Tibial artery (tissue), 4 donors: ENCODE measurements around the gene HSF5.

Experiments used
- DNase-seq, 2 donors: peaks; one replicate each; pipeline ENCODE4 v3.0.0-alpha.2; 2019
- H3K27ac ChIP-seq, 2 donors: fragments of 200-600 bp; sonication (generic) in 1 of 2; 1 replicate in 1 of 2; 2 replicates in 1 of 2; pipeline ENCODE4 v1.5.1; 2018 to 2019; ENCODE audit warnings: mild to moderate bottlenecking in 1 of 2
- H3K27me3 ChIP-seq, 2 donors: fragments of 200-600 bp; sonication (generic) in 1 of 2; one replicate each; pipeline versions ENCODE4 v1.5.1 to v1.6.0; 2016 to 2019
- H3K36me3 ChIP-seq, 3 donors: fragments of 200-600 bp; sonication (generic) in 2 of 3; one replicate each; pipeline ENCODE4 v1.5.1; 2016 to 2019; ENCODE audit warnings: mild to moderate bottlenecking in 2 of 3
- H3K4me1 ChIP-seq, 4 donors: fragments of 200-600 bp; sonication (generic) in 2 of 4; 1 replicate in 3 of 4; 2 replicates in 1 of 4; pipeline ENCODE4 v1.5.1; 2016 to 2019
- H3K4me3 ChIP-seq, 2 donors: fragments of 200-600 bp; sonication (generic) in 1 of 2; 1 replicate in 1 of 2; 2 replicates in 1 of 2; pipeline ENCODE4 v1.5.1; 2018 to 2019; ENCODE audit warnings: mild to moderate bottlenecking in 2 of 2
- H3K9me3 ChIP-seq, 3 donors: fragments of 200-600 bp; sonication (generic) in 1 of 3; one replicate each; pipeline ENCODE4 v1.5.1; 2016 to 2019
- intact Hi-C: fragments of 100-400 bp; cut with DNase I; formaldehyde crosslinking; loops from one replicate; pipeline ENCODE4 v1.15.0; 2023; ENCODE audit warnings: low total_unique reads
- TF ChIP-seq, protein P1 (sequence below), 2 experiments: fragments of 200-600 bp in 1 of 2; fragments of 450-650 bp in 1 of 2; IDR thresholded peaks; one replicate each; pipeline ENCODE4 v1.5.1; 2017 to 2019; ENCODE audit warnings: antibody characterized with exemption in 2 of 2, mild to moderate bottlenecking in 1 of 2, moderate library complexity in 1 of 2

HSF5 gene

DNA sequence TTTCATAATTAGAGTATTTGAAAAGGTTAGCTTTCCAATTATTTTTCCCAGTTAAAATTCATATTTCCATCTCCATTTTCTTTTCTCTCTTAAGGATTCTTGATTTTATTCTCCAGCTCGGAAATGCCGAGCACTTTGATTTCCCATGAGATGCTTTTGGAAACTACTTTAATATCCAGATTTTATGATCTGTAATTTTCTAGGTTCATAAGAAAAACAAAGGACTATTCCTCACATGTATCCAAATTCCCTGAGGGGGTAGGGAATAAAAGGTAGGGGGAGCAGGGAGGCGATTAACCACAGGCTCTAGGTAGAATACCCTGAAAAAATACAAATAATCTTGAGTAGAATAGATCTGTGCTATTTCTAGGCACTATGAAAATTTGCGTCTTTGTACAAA, 71.8 kb downstream of the HSF5 start:
- Histone ChIP-seq H3K9me3 (no peaks in the 10 kb centered on the region), H3K27ac (no peak overlapping the region), H3K4me1 (peaks cover 0 to 10% (median 0%) of the 10 kb centered on the region in 4 donors), H3K4me3 (no peak overlapping the region), H3K36me3 (no peaks in the 10 kb centered on the region), H3K27me3 (no peaks in the 10 kb centered on the region)
- TF ChIP-seq, protein P1, sequence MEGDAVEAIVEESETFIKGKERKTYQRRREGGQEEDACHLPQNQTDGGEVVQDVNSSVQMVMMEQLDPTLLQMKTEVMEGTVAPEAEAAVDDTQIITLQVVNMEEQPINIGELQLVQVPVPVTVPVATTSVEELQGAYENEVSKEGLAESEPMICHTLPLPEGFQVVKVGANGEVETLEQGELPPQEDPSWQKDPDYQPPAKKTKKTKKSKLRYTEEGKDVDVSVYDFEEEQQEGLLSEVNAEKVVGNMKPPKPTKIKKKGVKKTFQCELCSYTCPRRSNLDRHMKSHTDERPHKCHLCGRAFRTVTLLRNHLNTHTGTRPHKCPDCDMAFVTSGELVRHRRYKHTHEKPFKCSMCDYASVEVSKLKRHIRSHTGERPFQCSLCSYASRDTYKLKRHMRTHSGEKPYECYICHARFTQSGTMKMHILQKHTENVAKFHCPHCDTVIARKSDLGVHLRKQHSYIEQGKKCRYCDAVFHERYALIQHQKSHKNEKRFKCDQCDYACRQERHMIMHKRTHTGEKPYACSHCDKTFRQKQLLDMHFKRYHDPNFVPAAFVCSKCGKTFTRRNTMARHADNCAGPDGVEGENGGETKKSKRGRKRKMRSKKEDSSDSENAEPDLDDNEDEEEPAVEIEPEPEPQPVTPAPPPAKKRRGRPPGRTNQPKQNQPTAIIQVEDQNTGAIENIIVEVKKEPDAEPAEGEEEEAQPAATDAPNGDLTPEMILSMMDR (IDR thresholded peaks at IDR 0.05), result no peak
- no peak for DNase-seq
- intact Hi-C loops, result no loop called here

DNA sequence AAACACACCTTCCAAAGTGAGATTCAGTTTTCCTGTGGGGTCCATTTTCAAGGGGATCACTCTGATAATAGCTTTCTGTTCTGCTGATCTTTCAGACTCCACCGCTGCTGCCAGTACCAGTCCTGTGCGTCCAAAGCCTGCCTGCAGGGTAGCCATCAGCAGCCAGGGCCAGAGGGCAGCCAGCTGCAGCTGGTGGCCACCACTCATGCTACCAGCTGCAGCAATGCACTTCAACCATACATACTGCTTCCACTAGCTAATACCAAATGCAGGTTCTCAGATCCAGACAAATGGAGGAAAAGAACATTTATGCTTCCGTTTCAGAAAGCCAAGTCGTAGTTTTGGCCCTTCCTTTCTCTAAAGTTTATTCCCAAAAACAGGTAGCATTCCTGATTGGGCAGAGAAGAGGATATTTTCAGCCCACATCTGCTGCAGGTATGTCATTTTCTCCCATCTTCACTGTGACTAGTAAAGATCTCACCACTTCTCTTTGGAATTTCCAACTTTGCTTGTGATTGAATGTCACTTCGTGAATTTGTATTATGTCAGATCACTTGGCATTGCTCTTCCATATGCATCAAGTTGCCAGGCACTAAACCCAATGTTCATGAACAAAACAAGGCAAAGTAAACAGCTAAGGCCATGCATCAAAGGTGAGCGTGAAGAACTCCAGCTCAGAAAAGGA, 72.7 kb downstream of the HSF5 start:
- intact Hi-C loops, result no loop called here

DNA sequence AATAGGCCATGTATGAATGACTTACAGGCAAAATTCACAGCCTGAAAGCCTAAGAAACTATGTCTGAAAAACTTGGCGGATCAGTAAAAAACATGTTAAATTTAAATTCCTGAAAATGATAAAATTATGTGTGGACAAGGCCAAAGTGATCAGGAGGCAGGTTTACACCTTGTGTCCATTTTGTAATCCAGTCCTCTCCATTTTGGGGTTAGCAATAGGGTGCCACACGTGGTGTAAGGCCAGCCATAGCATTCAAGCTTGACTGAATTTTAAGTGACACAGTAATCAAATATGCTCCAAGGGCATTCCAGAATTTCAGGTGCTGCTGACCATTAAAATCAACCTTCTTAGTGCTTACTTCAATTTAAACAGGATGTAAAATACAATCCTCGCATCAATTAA, 73.6 kb downstream of the HSF5 start:
- H3K9me3 ChIP-seq, result no peaks in the 10 kb centered on the region
- peaks cover 0 to 5% of the 10 kb centered on the region in 2 donors for H3K27me3 ChIP-seq
- intact Hi-C loops, result no loop called here
- no peak for DNase-seq
- peaks cover 0 to 10% (median 0%) of the 10 kb centered on the region in 4 donors for H3K4me1 ChIP-seq
- no peak overlapping the region for H3K4me3 ChIP-seq
- H3K27ac ChIP-seq, result no peak overlapping the region
- TF ChIP-seq, protein P1 (IDR thresholded peaks at IDR 0.05), result no peak
- no peaks in the 10 kb centered on the region for H3K36me3 ChIP-seq

More for the DNA sequence above, 72.7 kb downstream of the HSF5 start:
- no peak for DNase-seq
- no peaks in the 10 kb centered on the region for H3K36me3 ChIP-seq
- H3K4me3 ChIP-seq, result no peak overlapping the region
- peaks cover 0 to 10% (median 0%) of the 10 kb centered on the region in 4 donors for H3K4me1 ChIP-seq
- no peak overlapping the region for H3K27ac ChIP-seq
- H3K9me3 ChIP-seq, result no peaks in the 10 kb centered on the region
- TF ChIP-seq, protein P1 (IDR thresholded peaks at IDR 0.05), result no peak
- peaks cover 0 to 5% of the 10 kb centered on the region in 2 donors for H3K27me3 ChIP-seq

DNA sequence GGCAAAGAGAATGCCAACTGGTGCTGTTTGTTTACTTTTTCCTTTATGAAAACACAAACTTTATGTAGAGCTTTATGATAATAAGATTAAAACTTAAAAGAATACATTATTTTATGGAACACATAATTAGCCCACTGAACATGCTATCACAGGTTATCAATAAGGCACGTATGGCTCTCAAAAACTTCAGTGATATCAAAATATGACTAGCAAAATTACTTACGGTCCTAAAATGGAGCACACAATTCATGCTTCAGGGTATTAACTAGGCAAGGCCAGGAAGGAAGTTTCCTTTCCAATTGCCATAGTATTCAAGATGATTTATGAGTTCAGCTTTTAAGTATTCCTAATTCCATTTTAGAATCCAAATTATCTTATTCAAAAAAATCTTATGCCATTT, 74.5 kb downstream of the HSF5 start:
- no peak for DNase-seq
- Histone ChIP-seq H3K27ac (no peak overlapping the region), H3K9me3 (no peaks in the 10 kb centered on the region), H3K27me3 (peaks cover 0 to 5% of the 10 kb centered on the region in 2 donors), H3K4me1 (peaks cover 0 to 10% (median 0%) of the 10 kb centered on the region in 4 donors), H3K4me3 (no peak overlapping the region), H3K36me3 (no peaks in the 10 kb centered on the region)
- TF ChIP-seq, protein P1 (IDR thresholded peaks at IDR 0.05), result no peak
- intact Hi-C loops, result no loop called here

DNA sequence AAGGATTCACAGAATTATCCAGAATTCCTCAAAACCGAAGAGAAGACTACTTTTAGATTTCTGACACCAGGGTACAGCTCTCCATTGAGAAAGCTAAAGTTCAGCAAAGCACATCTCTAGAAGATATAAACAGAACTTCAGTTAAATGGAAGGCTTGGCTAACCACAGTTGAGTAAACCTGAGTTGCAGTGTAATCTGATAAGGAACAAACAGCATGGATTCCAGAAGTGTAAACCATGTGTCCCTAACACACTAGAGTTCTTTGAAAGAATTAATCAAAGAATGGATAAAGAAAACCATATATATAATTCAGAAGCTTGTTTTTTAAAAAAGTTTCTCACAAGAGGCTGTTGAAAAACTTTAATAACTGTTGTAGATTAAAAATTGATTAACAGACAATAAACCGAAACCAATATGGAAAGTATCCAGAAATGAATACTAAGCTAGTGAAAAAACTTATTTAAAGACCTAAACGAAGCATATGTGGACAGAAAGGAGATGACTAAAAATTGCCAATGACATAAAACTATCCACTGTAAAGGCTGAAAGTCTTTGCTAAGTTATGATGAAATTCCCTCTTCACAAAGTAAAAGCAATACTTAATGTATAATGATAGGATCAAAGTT, 75.1 kb downstream of the HSF5 start:
- Histone ChIP-seq H3K9me3 (no peaks in the 10 kb centered on the region), H3K27ac (no peak overlapping the region), H3K4me1 (peaks cover 0 to 10% (median 0%) of the 10 kb centered on the region in 4 donors), H3K4me3 (no peak overlapping the region), H3K36me3 (no peaks in the 10 kb centered on the region), H3K27me3 (peaks cover 0 to 5% of the 10 kb centered on the region in 2 donors)
- DNase-seq, result no peak
- TF ChIP-seq, protein P1 (IDR thresholded peaks at IDR 0.05), result no peak
- intact Hi-C loops, result no loop called here
